ENCODE results near the gene DNAI1. TPM values are rescaled to one million over a fixed set of nuclear protein-coding genes. Genes with fewer than 3 reads are reported as not detected.
A peak's percentile ranks its signal among the peaks of the same experiment; 100 is the strongest.

The DNAI1 gene
- total and polyA plus RNA-seq, 12 donors = 0.06 to 1.4 (median 0.28) TPM; not detected in 7

DNA sequence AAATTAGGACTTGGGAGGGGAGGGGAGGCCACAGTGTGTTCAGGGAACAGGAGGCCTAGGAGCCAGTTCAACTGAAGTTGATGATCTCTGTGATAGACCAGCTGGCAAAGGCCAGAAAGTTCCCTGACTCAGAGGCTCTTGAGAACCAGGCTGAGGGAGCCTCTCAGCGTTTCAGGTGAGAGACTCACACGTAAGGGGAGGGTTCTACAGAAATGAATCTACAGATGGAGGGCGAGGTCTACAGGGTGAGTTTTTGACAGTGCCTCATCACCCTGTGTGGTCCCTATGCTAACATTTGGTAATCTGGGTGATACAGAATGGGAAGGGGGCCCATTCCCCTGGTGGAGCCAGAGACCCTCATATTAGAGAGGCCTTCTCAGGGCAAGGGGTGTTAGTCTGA, 32.2 kb downstream of the DNAI1 start:
- H3K4me3 ChIP-seq = no peak overlapping the region
- H3K9me3 ChIP-seq (replicated peaks in 1 of 3) = no peaks in the 10 kb centered on the region
- intact Hi-C loops (cut with DNase I) = no loop called here
- 49 to 71% (median 53%) methylated on average over 3 of the region's 3 CpGs for WGBS, 4 donors
- DNase-seq = no peak
- TF ChIP-seq POLR2A (IDR thresholded peaks at IDR 0.05) = no peak
- TF ChIP-seq CTCF (IDR thresholded peaks at IDR 0.05) = no peak
- no peaks in the 10 kb centered on the region for H3K36me3 ChIP-seq (replicated peaks in 1 of 2)
- H3K27me3 ChIP-seq = no peaks in the 10 kb centered on the region
- H3K27ac ChIP-seq = no peak overlapping the region
- H3K4me1 ChIP-seq (replicated peaks in 1 of 2) = no peaks in the 10 kb centered on the region

GRCh38 chr9:34491596-34491995, 33.0 kb downstream of the DNAI1 start:
- no peak overlapping the region for H3K27ac ChIP-seq
- H3K4me1 ChIP-seq (replicated peaks in 1 of 2) = no peaks in the 10 kb centered on the region
- H3K9me3 ChIP-seq (replicated peaks in 1 of 3) = no peaks in the 10 kb centered on the region
- no peaks in the 10 kb centered on the region for H3K27me3 ChIP-seq
- no peak overlapping the region for H3K4me3 ChIP-seq
- TF ChIP-seq POLR2A (IDR thresholded peaks at IDR 0.05) (no peak), CTCF (IDR thresholded peaks at IDR 0.05) (no peak)
- DNase-seq = no peak
- 0 to 52% (median 48%) methylated on average over 1 to 2 of the region's 2 CpGs for WGBS, 4 donors
- no peaks in the 10 kb centered on the region for H3K36me3 ChIP-seq (replicated peaks in 1 of 2)
- intact Hi-C loops (cut with DNase I) = no loop called here

DNA sequence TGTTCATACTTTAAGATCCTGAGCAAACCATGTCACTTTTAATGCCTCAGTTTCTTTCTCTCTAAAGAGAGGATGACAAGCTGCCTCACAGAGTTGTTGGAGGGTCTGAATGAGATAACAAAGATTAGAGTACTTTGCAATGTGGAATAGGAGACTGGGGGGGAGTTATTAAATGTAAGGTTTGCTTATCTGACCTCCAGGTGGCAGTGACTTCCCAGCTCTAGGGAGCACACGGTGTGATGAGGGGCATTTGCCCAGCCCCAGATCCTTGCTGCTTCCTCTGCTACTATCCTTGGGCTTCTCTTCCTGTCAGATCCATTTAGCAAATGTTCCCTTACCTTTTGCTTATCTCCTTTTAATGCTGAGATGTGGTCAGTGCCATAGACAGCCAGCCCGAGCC, 33.4 kb downstream of the DNAI1 start:
- Histone ChIP-seq H3K27ac (no peak overlapping the region), H3K27me3 (no peaks in the 10 kb centered on the region), H3K4me3 (no peak overlapping the region), H3K36me3 (replicated peaks in 1 of 2) (no peaks in the 10 kb centered on the region), H3K9me3 (replicated peaks in 1 of 3) (no peaks in the 10 kb centered on the region), H3K4me1 (replicated peaks in 1 of 2) (no peaks in the 10 kb centered on the region)
- no peak for DNase-seq
- TF ChIP-seq POLR2A (IDR thresholded peaks at IDR 0.05) (no peak), CTCF (IDR thresholded peaks at IDR 0.05) (no peak)
- WGBS, 4 donors = 23 to 38% (median 31%) methylated on average over 2 of the region's 2 CpGs
- intact Hi-C loops (cut with DNase I) = no loop called here

GRCh38 chr9:34493972-34494535, 35.4 kb downstream of the DNAI1 start:
- Histone ChIP-seq H3K4me3 (no peak overlapping the region), H3K27ac (no peak overlapping the region), H3K9me3 (replicated peaks in 1 of 3) (no peaks in the 10 kb centered on the region), H3K4me1 (replicated peaks in 1 of 2) (no peaks in the 10 kb centered on the region), H3K36me3 (replicated peaks in 1 of 2) (no peaks in the 10 kb centered on the region), H3K27me3 (no peaks in the 10 kb centered on the region)
- DNase-seq = peak; percentile 50 to 70 (median 59)
- intact Hi-C loops (cut with DNase I) = no loop called here
- WGBS, 4 donors = 31 to 45% (median 36%) methylated on average over 7 to 8 of the region's 8 CpGs
- no peak for TF ChIP-seq CTCF (IDR thresholded peaks at IDR 0.05)
- no peak for TF ChIP-seq POLR2A (IDR thresholded peaks at IDR 0.05)
